NCI-H226 (cell line): Measurements from ENCODE around the gene ADGRV1.

ENCODE experiments used
- DNase-seq: peaks from one replicate; pipeline ENCODE4 v3.0.0-alpha.2; 2015

The ADGRV1 gene

DNA sequence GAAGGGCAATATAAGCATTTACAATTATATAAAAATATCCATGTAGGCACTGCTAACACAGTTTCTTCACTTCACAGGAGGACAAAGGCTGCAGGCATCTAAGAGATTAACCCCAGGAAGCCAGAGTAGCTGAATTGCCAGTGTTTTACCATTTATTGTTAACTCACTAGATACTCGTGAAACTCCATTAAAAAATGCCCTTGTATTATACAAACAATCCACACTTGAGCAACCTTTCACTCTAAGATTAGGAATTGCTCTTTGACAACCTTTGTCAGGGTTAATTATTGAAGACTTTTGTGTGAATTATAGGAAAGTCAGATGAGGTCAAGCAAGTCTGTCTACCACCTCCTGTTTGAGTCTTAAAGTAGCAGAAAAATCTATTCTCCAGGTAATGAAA lies 317.8 kb downstream of the ADGRV1 start:
- no peak for DNase-seq

DNA sequence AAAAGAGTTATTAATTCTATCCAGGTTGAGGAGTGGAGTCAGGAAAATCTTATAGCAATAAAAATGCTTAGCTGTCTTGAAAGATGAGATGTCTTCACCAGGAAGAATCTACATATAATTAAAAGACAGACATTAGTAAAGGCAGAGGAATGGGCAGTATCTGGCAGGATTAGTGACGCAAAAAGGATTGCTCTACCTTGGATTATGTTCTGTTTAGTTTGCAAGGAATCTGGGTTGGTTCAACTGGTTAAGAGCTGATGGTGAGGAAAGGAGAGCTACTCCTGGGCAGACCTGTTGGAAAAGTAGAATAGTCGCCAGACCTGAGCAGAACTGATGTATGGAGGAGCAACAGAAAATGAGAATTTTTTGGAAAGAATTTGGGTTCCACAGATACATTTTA lies 318.5 kb downstream of the ADGRV1 start:
- DNase-seq = no peak

DNA sequence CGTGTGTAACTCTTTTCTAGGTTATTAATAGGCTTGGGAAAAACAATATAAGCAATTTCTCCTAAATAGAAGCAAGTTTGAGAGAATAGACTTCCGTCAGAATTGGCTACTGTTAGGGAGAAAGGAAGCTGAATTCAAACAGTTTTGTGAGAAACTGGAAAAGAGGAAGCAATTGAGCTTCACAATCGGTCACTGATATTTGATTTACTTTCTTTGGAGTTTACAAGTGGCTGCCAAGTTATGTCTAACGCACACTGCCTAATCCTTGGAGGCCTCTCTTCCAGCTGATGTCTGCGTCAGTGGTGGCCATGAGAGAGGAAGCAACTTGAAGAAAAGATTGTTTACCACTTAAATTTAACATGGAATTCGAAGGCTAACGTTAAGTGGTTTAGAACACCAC lies 319.5 kb downstream of the ADGRV1 start:
- DNase-seq = no peak

DNA sequence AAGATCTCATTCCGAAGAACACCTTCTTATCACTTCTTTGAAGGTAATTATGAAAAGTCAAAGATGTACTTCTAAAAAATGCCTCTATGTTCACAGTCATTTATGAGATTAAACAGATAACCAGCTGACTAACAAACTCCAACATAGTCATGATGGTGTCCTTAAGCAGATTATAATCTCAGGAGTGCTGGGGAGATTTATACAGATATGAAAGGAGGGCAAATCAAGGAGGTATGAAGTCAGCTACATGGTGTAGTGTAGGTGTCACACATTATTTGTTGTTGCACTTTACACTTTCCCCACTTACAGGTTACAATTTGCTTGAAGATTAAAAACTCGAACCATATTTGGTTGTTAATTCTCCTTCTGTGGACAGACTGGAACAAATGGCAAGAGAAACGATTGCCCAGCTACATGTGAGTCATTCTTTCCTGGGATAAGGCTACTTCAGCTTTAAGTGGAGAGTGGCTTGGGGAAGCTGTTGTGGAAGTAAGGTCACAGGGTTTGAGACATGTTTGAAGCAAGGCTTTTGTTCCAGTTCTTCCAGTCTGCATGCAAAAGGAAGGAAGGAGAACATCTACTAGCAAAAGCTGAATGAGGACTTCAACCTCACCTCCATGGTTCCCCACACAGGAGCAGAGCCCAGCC lies 320.1 kb downstream of the ADGRV1 start:
- peak; percentile 40 for DNase-seq

DNA sequence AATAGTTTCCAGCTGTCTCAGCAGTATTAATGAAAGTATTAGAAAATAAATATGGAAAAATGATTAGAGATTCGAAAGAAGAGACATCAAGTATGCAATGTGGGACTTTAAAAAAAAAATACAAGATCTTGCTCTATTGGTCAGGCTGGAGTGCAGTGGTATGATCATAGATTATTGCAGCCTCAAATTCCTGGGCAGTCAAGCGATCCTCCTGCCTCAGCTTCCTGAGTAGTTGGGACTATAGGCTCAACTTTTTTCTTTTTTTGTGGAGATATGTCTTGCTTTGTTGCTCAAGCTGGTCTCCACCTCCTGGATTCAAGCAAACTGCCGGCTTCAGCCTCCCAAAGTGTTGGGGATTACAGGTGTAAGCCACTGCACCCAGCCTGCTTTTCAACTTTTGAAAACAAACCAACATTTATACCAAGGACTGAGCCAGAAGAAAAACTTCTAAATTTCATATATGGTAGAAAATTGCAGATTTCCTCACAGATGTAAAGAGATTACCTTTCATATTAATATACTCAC lies 323.1 kb downstream of the ADGRV1 start:
- no peak for DNase-seq

DNA sequence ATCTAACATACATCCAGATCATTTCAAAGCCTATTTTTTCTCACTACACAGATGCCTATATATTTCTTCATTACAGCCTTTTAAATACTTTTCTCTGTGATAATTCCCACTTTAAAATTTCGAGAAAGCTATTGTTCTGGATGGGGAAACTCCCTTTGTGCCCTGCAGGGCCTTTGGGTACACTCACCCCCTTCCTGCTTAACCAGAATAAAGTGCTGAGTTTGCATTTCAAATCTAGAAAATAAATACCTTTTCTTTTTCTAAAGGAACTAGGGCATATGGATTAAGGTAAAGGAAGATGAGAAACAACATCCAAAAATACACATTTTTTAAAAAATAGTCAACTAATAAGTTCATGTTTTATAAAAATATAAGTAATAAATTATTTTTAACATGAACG lies 323.9 kb downstream of the ADGRV1 start:
- no peak for DNase-seq

DNA sequence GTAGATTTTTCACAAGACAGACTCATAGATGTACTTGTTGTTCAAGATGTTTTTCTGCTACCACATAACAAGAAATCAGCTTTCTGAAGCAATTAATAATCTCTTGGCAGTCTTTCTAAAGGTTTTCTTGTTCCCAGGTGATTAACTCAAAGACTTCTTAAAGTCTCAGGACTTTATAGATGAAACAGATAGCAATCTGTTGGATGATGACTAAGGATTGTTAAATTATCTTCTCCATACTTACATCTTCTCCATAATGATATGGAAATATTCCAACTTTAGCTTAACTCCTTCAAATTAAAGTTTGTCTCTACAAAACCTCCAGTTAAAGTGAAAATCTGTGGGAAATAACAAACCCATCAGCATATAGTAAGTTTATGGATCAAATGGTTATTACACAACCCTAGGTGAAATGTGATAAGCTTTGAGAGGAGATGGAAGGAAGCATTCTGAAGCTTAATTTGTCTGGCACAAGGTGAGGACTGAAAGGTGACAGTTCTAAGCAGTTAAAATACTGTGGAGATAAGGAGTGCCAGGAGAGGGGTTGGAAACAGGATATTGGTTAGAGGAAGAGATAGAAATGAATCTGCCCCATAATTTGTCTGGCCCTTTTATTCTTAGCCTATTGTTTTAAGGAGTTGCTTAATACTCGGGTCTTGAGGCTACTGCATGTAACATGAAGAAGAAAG lies 326.7 kb downstream of the ADGRV1 start:
- no peak for DNase-seq

DNA sequence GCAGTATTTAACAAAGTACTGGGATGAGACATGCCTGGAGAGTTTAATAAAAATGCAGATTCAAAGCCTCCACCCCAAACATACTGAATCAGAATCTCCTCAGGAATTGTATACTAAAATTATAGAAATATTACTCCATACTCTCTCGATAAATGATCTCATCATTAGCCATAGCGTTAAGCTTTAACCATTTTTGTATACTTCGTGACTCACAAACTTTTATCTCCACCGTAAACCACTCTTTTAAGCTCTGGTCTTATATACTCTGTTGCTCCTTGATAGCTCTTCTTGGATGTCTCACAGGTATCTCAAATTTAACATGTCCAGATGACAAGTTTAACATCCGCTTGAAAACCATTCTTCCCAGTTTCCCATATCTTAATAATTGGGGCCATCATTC lies 327.8 kb downstream of the ADGRV1 start:
- DNase-seq = no peak

DNA sequence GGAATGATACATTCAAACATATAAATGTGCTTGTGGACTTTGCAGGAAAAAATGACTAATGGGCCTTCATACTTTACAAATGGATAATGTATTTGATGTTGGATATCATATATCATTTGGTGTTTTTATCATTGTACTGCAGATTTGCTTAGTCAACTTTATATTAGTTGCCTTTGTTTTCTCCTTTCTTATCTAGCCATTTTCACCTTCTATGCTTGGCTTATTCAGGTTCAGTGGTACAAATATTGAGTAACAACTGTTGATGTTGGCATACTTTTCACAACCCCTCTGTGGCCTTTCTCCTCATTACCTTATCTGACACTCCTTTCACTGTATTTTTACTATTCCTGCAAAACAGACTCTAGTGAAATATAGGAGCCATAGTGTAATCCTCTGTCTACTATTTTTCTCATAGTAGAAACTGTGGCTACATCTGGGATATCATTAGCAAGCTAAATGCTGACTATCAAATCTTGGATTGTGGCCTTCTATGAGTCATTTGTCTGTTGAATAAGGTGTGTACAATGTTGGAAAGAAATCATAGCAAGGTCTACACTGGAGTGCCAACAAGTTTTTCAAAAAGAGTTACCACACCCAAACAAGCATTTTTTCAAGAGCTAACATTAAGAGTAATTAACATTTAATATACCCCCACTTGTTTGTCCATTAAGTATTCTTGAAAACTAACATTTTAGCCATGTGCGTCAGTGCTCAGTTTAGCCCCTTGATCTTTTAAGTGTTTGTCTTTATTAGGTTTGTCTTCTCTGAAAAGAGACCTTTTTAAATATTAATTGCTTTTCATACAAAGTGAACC lies 330.1 kb downstream of the ADGRV1 start:
- DNase-seq = peak; percentile 93

DNA sequence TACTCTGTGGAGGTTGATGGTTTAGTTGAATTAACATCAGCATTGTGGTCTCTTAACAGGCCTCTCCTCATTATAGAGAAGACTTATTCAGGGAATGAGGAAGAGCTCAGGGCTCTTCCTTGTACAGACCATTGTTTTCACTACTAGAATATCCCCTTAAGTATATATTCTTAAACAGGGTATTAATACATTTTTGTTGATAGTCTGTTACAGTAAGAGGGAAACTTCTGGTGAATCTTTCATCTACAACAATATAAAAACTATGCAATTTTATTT lies 330.7 kb downstream of the ADGRV1 start:
- DNase-seq = no peak

DNA sequence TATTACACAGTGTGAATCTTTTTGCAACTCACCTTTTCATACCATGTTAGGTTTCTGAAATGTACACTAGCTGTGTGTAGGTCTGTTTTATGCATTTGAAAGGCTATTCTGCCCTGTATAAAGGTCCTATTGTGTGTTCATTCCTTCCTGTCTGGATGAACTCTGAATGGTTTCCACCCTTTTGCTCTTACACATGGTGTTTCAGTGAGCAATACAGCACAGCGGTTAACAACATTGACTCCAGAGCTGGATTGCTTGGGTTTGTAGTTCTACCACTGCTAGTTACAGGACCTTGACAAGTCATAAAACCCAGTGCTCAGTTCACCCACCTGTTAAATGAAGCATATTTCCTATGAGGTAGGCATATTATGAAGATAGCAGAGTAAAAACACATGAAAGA lies 331.6 kb downstream of the ADGRV1 start:
- DNase-seq = no peak

DNA sequence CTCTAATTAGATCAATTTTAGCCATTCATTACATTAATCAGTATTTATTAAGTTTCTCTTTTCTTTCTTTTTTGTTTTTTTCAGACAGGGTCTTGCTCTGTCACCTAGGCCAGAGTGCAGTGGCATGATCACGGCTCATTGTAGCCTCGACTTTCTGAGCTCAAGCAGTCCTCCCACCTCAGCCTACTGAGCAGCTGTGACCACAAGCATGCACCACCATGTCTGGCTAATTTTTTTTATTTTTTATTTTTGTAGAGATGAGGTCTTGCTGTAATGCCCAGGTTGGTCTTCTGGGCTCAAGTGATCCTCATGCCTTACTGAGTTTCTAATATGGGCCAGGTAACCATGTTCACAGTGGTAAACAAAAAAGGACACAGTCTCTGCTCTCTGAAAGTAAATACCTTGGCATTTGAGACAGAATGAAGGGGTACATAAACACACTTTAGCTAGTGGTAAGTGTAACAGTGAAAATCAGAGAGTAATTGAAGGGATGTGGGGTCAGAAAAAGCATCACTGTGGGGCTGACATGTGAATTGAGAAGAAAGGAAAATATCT lies 336.3 kb downstream of the ADGRV1 start:
- DNase-seq = no peak

DNA sequence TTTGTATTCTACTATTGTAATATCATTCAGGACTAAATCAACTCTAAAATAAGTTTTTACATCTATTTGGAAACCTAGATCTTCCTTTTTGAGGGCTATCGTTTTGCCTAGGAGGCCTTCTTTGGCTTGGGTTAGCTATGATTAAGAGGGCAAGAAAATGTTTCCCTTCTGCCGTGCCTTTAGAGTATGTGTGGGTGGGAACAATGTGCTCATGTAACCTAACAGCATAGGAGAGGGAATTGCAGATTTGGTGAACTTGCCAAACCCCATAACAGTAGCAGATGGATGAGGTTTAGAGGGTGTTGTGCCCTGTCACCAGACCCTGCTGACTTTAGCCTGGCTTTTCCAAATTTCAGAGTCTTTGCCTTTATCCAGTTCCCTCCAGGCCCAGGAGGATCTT lies 339.0 kb downstream of the ADGRV1 start:
- DNase-seq = peak; percentile 24

DNA sequence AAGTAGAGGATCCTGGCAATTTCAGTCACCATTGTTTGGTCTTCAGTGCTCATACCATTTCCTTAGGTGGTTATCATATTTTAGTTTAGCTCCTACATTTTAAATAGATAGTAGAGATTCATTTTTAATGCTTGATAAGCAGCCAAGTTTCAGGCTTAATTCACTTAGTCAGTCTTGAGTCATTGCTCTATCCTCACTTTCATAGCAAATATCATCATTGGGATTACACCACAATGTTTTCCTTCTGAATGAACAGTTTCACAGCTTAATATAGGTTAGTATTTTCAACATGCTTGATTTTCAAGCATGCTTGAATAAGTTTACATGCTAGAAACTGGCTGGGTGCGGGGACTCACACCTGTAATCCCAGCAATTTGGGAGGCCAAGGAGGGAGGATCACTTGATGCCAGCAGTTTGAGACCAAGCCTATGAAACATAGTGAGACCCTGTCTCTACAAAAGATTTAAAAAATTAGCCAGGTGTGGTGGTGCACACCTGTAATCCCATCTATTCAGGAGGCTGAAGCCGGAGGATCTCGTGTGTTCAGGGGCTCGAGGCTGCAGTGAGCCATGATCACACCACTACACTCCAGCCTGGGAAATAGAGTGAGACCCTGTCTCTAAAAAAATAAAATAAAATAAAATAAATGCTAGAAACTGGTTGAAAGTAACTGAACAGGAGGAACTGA lies 339.9 kb downstream of the ADGRV1 start:
- DNase-seq = peak; percentile 76

DNA sequence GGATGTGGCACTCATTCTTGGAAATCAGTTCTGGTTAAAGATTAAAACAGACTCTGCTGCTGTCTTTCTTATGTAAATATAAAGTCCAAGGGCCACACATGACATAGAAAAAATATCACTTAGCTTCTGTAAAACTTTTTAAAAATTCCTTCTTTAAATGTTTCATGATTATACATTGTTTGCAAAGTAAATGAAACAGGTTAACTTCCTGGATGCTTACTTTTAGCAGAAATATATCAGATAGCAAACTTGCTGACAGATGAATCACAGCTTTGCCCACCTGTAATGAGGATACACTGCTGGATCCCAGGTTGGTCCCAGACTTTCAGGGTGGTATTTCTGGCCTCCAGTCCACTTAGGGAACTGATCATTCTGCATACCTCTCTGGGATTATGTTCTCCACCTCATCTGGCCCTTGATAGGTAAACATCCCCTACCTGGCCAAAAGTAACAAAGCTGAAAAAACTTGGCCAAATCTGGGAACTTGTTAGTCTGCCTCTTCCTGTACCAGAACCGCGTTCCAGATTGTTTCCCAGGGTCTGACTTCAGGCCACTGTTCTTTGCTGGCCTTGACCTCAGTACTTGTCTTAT lies 340.5 kb downstream of the ADGRV1 start:
- no peak for DNase-seq

DNA sequence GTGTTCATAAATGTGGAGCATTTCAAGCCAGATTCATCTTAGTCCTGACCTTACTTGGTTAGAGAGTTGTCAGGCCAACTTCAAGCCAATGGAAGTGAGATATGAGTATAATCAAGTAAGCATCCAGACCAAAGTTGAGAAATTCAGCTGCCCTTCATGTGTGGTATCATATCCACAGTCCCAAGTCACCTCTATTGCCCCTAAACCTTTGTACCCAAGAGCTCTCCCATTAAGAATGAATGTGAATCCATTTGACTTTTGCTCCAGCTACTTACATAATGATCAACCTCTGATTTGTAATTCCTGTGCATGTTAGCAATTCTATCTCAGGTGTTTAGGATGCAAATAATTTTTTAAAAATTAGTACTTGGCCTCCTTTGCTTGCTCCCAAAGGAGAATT lies 342.7 kb downstream of the ADGRV1 start:
- no peak for DNase-seq

DNA sequence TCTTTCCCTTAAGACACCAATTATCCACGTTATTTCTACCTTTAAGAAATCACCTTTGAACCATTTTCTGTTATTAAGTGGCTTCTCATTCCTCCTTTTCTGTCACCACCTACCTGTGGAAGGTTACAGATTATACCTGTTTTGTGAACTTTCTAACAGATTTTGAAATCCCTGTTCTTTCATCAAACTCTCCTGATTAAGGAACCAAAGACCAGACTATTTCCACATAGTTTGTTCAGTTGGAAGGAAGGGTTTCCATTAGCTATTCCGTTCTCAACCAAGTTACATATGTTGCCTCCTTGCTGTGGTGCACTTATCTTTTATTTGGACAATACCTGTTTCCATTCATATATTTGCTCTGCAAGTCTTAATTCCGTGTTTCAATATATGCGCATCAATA lies 343.6 kb downstream of the ADGRV1 start:
- no peak for DNase-seq

DNA sequence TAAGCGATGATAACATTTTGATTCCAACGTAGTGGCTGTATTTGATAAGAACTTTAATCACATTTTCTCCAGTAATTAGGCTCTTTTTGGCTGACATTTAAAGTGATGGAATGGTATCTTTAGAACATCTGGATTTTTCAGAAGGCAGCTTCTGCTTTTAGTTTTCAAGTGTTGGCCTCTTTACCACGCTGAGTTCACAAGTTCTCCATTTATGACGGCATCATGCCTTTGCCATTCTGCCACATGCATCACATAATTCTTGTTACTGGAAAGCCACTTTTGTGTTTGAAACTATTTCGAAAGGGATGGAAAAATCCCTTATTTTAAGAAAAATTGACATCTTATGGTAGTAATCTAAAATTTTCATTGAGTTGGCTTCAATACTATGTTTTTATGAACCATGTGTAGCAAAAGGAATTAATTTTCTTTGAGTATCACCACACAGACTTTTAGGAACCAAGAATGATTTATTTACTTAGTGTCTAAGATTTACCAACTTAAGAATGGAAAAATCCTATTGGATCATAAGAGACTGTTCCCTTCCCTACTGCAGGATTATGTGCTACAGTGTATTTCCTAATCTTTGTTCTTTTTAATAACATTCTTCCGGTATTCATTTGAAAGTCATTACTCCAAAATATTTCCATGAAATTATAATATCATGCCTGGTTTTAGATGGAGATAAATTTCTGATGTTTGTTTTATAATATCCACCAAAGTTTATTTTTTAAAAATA lies 344.2 kb downstream of the ADGRV1 start:
- no peak for DNase-seq

DNA sequence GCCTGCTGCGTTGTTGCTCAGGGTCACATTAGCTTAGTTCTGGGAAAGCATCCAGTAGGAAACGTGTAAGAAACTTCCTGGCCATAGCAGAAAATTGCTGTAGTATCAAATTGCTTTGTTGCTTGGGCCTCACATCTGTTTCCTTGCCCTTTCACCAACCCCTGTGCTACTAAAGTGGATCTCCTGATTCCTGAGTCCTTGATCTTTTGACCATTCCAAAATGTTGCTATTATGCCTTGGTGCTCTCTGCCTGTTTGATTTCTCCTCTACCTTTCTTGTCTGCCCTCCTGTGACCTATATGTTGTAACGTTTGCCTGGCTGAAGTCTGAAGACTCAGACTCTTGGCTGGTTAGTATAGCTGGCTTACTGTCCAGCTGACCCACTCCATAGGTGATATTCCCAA lies 350.5 kb downstream of the ADGRV1 start:
- DNase-seq = no peak

DNA sequence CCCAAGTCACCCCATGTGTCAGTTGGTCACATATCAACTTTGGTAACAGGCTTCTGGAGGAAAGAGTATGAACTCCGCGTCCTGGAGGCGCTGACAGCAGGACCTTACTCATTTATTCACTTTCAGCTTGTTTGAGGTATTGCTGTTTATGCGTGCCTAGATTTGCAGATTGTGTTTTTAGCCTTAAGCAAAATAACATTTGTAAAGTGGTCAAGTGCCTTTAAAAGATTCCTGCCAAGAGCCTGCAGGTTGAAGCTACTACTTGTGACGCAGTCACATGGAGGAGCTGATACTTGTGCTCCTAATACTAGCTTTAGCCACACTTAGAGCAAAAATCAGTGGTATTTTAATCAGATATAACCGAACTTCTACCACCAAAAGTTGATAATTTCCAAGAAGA lies 351.3 kb downstream of the ADGRV1 start:
- no peak for DNase-seq

DNA sequence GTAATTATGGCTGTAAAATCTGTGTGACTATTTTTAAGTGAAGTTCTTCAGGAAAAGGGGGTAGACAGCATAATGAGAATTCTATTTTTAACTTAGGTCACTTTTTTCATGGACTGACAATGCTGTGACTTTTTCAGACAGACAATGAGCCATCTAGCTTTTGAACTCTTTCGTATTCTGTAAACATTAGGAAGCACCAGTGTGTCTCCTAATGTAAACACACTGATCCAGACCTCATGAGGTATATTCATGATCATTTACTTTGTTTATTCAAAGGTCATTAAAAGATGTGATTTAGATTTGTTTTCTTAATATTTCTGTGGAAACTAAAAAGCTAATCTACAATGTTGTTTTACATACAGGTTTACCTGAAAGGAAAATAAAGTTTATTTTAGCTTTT lies 352.6 kb downstream of the ADGRV1 start:
- no peak for DNase-seq

DNA sequence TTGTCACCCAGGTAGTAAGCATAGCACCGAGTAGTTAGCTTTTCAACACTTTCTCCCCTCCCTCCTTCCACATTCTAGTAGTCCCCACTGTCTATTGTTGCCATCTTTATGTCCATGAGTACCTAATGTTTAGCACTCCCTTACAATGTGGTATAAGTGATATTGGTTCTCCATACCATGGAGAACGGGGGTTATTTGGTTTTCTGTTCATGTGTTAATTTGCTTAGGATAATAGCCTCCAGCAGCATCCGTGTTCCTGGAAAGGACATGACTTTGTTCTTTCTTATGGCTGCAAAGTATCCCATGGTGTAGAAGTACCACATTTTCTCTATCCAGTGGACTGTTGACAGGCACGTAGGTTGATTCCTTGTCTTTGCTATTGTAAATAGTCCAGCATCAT lies 353.9 kb downstream of the ADGRV1 start:
- DNase-seq = no peak
